Right ventricle myocardium inferior (tissue), 1 donor: Measurements from ENCODE around the gene OSBPL9. TPM values are rescaled to one million over a fixed set of nuclear protein-coding genes. Genes with fewer than 3 reads are reported as not detected.
A peak's percentile ranks its signal among the peaks of the same experiment; 100 is the strongest.
"Not testable (repeated sequence)": the region's sequence is repeated elsewhere in the genome, so short reads cannot be mapped to it uniquely, and the experiment has no call there.

Experiments
- ATAC-seq: fragments of 200-7000 bp; cut with Tn5 transposase; one replicate; pipeline ENCODE4 v1.9.1; 2020; ENCODE audit warnings: mild to moderate bottlenecking, moderate library complexity
- DNase-seq: peaks from one replicate; pipeline ENCODE4 v3.0.0; 2021; ENCODE audit errors: missing footprints
- intact Hi-C: fragments of 100-400 bp; cut with DNase I; formaldehyde crosslinking; loops from one replicate; pipeline ENCODE4 v1.11.0; 2022
- microRNA-seq: library from miRNA; unstranded; fragments of <30 nt; microRNA quantifications from one replicate; pipeline ENCODE4 v1.2.0, GENCODE V29; 2020
- total RNA-seq: library from RNA; stranded (reverse); fragmentation: NEBNext Ultra II Directional; extraction: Animal tissue kit (Norgen Biotek cat#: 25700); gene quantifications from one replicate; pipeline ENCODE4 v1.2.1, GENCODE V29; 2021
- donor health status: DM: no; HTN: yes; CAD: no; lungs with severe emphysema.

The OSBPL9 gene
- total RNA-seq, 1 donor from 2014 or later, result 45.1 TPM

DNA sequence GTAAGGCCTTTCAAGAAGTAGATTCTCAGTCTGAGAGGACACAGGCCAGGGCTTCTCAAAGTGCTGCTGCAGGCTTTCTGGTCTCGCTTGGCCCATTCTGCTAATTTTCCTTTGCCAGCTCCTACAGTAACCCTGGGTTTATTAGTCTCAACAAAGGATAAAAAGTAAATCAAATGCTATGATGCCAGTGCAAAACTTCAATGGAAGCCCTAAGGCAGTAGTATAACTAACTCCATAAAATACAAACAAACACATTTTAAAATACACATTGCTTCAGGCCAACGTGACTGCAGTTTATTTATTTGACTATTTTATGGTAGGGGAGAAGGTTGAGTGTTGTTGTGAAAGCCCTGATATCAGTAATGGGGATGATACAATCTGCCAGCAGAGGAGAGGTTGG is 172.0 kb downstream of the OSBPL9 start:
- intact Hi-C loops, result no loop called here
- ATAC-seq (no peak), DNase-seq (no peak)

DNA sequence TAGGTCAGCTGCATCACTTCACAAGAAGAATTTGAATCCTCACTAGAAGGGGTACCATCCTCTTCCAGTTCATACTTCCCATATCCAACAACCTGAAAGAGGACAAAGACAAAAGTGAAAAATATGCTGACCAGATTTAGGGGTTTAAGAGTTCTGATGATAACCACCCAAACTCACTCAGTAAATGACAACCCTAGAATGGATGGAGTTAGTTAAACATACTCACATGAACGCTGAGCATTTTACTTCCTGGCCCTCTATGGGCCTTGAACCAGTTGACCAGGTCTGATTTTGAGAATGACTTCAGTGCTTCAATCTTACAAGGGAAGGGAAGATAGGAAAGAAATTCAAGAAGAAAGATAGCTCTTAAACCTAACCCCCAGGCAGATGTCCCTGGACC is 172.4 kb downstream of the OSBPL9 start:
- DNase-seq (no peak), ATAC-seq (no peak)
- intact Hi-C loops, result no loop called here

DNA sequence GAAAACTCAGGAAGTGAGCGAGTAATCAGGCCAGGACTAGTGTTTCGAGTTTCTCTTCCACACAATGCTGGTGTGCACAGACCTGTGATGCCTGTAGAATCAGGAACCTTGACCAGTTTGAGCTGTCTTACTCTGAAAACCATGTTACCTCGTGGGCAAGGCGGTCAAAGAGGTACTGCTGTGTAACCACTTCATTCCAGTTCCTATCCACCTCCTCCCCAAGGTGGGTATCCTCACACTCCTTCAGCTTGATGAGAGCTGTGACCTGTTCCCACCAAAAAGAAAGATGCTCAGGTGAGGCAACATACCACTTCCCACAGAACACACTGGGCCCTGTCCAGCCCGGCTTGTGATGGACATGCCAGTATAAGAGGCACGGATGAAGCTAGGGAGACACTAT is 173.5 kb downstream of the OSBPL9 start:
- ATAC-seq (peak; percentile 17), DNase-seq (no peak)
- intact Hi-C loops, result no loop called here

DNA sequence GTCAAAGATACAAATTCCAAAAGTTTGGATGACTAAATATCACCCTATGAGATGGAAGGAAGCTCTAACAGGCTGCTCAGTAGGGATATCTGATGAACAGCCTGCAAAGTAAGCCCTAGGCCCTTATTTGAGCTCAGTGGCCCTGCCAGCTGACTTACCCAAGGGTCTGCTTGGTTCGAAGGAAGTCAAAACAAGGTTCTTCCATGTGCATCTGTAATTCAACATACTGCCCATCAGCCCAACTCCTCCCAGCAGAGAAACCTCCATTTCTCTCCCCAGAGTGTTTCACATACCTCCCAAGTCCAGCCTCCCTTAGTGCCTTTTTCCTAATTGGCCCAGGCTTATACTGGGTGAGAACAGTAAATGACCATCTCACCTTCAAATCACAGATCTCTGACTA is 175.0 kb downstream of the OSBPL9 start:
- intact Hi-C loops, result no loop called here
- peak; percentile 17 for ATAC-seq
- no peak for DNase-seq

DNA sequence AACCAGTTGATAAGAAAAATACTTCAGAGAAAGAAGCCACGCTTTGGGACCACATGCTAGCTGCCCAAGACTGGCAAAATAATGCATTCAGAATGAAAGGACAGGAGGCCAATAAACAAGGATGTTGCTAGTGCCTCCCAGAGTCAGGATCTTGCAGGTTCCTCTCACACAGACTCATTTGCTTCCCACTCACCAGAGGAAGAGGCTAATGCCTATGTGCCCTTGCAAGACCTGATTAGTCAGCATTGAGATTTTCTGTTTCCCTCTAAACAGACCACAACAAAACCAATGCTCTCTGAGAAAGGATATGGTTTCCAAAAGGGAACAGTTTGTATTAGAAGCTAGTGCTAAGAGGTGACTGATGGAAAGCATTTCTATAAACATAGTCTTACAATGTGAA is 176.0 kb downstream of the OSBPL9 start:
- ATAC-seq (peak; percentile 23), DNase-seq (no peak)
- intact Hi-C loops, result no loop called here

DNA sequence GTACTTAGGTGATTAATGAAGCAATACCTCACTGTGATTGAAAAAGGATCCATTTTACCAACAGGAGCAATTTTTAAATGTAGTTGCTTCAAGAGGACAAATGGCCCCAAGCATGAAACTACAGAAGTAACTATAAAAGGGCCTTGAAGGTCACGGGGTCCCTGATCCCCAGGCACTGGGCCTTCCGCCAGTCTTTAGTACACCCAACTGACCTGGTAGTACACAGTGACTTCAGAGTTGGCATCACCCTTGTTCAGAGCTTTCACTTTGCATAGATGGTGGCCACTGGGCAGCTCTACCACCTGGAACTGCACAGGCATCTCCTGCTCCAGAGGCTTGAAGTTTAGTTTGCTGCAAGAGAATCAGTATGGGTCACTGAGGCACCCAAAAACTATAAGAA is 177.4 kb downstream of the OSBPL9 start:
- DNase-seq (no peak), ATAC-seq (no peak)
- intact Hi-C loops, result no loop called here

DNA sequence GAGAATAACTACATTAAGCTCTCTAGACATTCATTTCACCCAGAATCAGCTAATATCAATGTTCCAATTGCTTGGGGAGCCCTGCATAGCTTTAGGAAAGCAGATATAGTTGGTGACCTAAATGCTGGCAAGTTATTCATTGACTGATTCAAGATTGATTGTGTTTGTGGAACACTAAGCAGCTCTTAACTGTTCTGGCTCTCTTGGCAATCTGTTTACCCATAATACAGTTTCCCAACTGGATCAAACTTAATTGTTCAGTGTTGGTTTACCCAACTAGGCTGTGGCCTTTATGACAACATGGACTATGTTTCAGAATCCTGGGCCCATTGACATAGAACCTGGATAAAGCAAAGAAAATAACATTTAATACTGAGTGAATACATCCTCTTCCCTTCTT is 178.0 kb downstream of the OSBPL9 start:
- ATAC-seq (no peak), DNase-seq (no peak)
- intact Hi-C loops, result no loop called here

DNA sequence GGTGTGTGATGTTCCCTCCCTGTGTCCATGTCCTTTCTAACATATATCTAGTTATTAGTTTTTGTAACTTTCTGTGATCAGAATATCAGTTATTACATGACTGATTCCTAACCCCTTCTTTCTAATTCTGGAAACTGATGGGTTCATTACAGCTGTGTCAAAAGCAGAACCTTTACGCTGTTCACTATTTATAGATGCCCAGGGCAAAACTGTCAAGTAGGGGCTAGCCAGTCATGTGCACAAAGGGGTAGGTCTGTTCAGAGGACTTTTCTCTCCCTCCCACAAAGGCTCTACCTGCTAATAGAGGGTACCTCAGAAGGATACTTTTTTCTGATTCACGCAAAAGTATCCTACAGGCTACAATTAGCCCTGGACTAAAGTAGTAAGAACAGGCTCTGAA is 182.5 kb downstream of the OSBPL9 start:
- intact Hi-C loops, result no loop called here
- DNase-seq (no peak), ATAC-seq (peak; percentile 72)

DNA sequence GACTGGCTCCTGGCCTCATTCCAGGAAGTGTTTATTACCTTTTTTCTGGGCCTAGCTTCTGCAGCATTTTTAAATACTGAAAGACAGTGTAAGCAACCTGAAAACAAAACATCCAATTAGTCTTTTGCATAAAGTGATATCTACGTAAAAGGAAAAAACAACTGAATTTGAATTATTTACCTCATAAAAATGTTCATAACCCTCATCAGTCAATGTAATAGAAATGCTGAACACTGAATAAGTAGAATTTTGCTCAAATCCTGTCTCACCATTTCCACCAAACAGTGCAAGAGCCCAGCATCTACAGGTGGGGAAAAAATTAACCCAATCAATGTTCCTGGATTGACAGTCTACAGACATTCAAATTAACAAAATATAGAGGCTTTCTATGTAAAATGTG is 197.6 kb downstream of the OSBPL9 start:
- intact Hi-C loops, result no loop called here
- DNase-seq, result no peak
- no peak for ATAC-seq

DNA sequence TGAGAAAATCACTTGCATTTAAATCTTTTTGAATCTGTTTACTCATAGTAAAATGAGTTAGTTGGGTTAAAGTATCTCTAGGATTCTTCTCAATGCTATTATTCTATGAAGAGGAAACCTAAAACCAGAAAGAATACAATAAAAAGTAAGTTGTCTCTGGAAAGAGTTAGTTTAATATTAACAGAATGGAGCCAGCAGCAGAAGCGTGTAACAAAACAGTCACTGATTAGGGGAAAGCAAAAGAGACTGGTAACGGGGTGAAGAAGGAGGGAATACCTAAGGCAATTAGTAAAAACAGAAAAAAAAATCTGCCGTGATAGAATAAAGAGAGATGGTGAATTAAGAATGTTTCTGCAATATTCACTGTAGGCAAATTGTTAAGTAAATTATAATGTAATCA is 201.6 kb downstream of the OSBPL9 start:
- ATAC-seq (no peak), DNase-seq (no peak)
- intact Hi-C loops, result no loop called here

DNA sequence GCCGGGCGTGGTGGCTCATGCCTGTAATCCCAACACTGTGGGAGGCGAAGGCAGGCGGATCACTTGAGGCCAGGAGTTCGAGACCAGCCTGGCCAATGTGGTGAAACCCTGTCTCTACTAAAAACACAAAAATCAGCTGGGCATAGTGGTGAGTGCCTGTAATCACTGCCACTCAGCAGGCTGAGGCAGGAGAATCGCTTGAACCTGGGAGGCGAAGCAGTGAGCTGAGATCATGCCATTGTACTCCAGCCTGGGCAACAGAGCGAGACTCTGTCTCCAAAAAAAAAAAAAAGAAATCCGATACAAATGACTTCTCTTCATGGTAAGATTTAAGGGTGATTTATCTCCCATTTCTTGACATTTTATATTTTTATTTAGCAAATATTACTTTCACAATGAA is 202.1 kb downstream of the OSBPL9 start:
- ATAC-seq, DNase-seq, intact Hi-C loops: not testable (repeated sequence)

DNA sequence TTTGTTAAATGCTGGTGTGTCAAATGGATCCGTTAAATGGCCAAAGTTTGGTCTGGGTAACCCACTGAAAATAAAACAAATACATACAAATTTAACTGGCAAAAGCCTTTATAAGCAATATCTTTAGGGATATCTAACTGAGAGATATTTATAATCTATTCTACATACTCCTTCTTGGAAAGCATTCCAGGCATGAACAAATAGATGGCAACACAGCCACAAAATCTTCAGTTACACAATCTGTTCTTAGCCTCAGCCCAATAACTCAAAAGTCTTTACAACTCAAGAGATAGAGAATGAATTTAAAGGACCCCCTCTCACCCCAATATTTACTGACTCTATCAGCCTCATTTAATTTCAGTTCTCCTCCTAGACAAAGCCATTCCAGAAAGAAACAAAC is 202.9 kb downstream of the OSBPL9 start:
- intact Hi-C loops, result no loop called here
- DNase-seq (no peak), ATAC-seq (no peak)

DNA sequence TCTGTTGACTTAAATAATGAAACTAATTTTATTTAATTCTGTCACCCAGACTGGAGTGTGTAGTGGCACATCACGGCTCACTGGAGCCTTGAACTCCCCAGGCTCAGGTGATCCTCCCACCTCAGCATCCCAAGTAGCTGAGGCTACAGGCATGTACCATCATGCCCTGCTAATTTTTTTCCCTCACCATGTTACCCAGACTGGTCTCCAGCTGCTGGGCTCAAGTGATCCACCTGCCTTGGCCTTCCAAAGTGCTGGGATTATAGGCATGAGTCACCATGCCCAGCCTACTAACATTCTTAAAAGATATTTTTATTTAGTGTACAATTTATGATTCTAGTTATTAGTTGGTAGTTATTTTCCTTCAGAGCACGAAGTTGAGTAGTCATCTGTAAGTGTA is 212.2 kb downstream of the OSBPL9 start:
- no peak for DNase-seq
- intact Hi-C loops, result no loop called here
- ATAC-seq, result no peak

DNA sequence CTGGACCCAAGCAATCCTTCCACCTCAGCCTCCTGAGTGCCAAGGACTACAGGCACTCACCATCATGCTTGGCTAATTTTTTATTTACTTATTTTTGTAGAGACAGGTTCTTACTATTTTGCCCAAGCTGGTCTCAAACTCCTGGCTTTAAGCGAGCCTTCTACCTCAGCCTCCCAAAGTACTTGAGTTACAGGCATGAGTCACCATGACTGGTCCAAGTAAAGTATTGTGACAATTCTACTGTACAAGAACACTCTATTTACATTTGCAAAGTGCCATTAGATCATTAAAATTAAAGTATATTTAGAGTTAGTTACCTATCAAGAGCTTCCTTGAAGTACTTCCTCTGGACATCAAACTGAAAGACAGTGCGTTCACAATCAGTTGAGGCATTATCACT is 216.8 kb downstream of the OSBPL9 start:
- ATAC-seq (no peak), DNase-seq (no peak)
- intact Hi-C loops, result no loop called here

DNA sequence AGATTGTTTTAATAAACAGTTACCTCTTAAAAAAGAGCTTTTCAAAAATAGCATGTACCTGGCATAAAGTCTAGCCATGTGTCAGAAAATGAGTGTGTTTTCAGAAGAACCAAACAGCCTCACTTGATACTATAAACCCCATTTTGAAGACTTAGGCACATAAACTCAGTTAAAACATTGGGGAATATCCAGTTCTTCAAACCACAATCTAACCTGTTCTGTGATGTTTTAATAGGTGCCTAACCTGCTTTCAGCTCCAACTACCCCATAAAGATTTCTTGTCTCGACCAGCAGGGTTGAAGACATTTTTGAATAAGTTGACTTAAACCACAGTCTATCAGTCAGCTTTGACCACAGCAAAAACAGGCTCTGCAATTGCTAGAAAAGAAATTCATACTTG is 220.4 kb downstream of the OSBPL9 start:
- intact Hi-C loops, result no loop called here
- DNase-seq, result no peak

More for the DNA sequence above, 220.4 kb downstream of the OSBPL9 start:
- no peak for ATAC-seq

Small RNA genes within 50 kb of the gene (microRNA-seq; reads per million reads assigned to microRNA genes)
- gene MIR761, result not detected

Other genes starting within 250 kb of the OSBPL9 start
- gene EPS15, start 97.8 kb upstream of the OSBPL9 start, total RNA-seq, result 66.1 TPM